Osteoblast (primary cell): ENCODE data around the gene MAPRE2. TPM values are rescaled to one million over a fixed set of nuclear protein-coding genes. Genes with fewer than 3 reads are reported as not detected.

Source experiments
- DNase-seq: peaks from one replicate; pipeline ENCODE4 v3.0.0; 2011; ENCODE audit warnings: low spot score, mixed read lengths; ENCODE audit not compliant: insufficient read length; ENCODE audit errors: missing footprints
- H2AFZ ChIP-seq: 2 replicates; pipeline ENCODE4 v1.6.0; 2011; ENCODE audit warnings: mild to moderate bottlenecking, low read length
- H3K27ac ChIP-seq: 2 replicates; pipeline ENCODE4 v1.5.1; 2011; ENCODE audit warnings: mild to moderate bottlenecking, low read depth, low read length, moderate library complexity
- H3K27me3 ChIP-seq: 2 replicates; pipeline ENCODE4 v1.6.0; 2012; ENCODE audit warnings: mild to moderate bottlenecking, control low read depth, inconsistent platforms, low read length, moderate library complexity; ENCODE audit not compliant: insufficient read depth
- H3K36me3 ChIP-seq: 2 replicates; pipeline ENCODE4 v1.5.1; 2011; ENCODE audit warnings: mild to moderate bottlenecking, low read length, control low read depth, moderate library complexity; ENCODE audit not compliant: insufficient read depth
- H3K4me1 ChIP-seq: 2 replicates; pipeline ENCODE4 v1.5.1; 2011; ENCODE audit warnings: mild to moderate bottlenecking, low read length, control low read depth, moderate library complexity; ENCODE audit not compliant: insufficient read depth
- H3K4me2 ChIP-seq: 2 replicates; pipeline ENCODE4 v1.6.0; 2011; ENCODE audit warnings: mild to moderate bottlenecking, low read length; ENCODE audit not compliant: insufficient read depth
- H3K4me3 ChIP-seq: fragments of 200-600 bp; sonication (generic); 3 replicates; pipeline ENCODE4 v1.5.1; 2012; ENCODE audit warnings: mild to moderate bottlenecking, low read length, inconsistent platforms; ENCODE audit not compliant: insufficient read depth
- H3K79me2 ChIP-seq: 2 replicates; pipeline ENCODE4 v1.6.0; 2012; ENCODE audit warnings: mild to moderate bottlenecking, low read length, control low read depth, inconsistent platforms; ENCODE audit not compliant: insufficient read depth
- H3K9me3 ChIP-seq: 2 replicates; pipeline ENCODE4 v1.5.1; 2011; ENCODE audit warnings: low read depth, low read length, control low read depth
- H4K20me1 ChIP-seq: 2 replicates; pipeline ENCODE4 v1.6.0; 2012; ENCODE audit warnings: mild to moderate bottlenecking, low read length, control low read depth; ENCODE audit not compliant: insufficient read depth
- total RNA-seq: library from RNA; depleted of rRNA; stranded (reverse); fragments of >200 nt; gene quantifications from 2 replicates; pipeline ENCODE4 v1.2.3, GENCODE V29; 2012
- TF ChIP-seq, protein P1 (sequence below): IDR thresholded peaks from 2 replicates; pipeline ENCODE4 v1.5.1; 2011; ENCODE audit warnings: mild to moderate bottlenecking, low read depth, low read length, moderate library complexity; ENCODE audit errors: extremely low read depth

The MAPRE2 gene
- total RNA-seq, 1 donor: 21.7 TPM

DNA sequence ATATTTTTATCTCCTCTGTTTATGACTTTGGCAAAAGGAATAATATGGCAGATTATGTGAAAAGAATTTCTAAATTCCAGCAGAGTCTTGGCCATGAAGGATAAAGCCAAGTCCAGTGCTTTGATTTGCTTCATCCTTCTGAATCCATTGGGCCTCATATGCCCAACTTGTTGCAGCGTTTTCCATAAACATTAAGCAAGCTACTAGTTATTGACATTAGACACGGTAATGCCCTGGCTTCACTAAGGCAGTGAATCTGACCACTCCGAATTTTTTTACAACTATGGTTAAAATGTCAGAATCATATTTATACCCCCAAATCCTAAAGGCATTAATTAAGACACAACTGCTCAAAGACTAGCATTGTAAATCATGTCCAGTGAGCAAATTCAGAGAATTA lies 79.8 kb downstream of the MAPRE2 start:
- no peak for DNase-seq
- no peaks in the 10 kb centered on the region for H3K36me3 ChIP-seq
- no peaks in the 10 kb centered on the region for H4K20me1 ChIP-seq
- no peak overlapping the region for H3K4me2 ChIP-seq
- no peak overlapping the region for H3K4me3 ChIP-seq
- H3K27ac ChIP-seq: no peak overlapping the region
- no peaks in the 10 kb centered on the region for H3K27me3 ChIP-seq
- no peaks in the 10 kb centered on the region for H3K9me3 ChIP-seq
- no peak overlapping the region for H2AFZ ChIP-seq
- TF ChIP-seq, protein P1, sequence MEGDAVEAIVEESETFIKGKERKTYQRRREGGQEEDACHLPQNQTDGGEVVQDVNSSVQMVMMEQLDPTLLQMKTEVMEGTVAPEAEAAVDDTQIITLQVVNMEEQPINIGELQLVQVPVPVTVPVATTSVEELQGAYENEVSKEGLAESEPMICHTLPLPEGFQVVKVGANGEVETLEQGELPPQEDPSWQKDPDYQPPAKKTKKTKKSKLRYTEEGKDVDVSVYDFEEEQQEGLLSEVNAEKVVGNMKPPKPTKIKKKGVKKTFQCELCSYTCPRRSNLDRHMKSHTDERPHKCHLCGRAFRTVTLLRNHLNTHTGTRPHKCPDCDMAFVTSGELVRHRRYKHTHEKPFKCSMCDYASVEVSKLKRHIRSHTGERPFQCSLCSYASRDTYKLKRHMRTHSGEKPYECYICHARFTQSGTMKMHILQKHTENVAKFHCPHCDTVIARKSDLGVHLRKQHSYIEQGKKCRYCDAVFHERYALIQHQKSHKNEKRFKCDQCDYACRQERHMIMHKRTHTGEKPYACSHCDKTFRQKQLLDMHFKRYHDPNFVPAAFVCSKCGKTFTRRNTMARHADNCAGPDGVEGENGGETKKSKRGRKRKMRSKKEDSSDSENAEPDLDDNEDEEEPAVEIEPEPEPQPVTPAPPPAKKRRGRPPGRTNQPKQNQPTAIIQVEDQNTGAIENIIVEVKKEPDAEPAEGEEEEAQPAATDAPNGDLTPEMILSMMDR: no peak
- peaks cover 15% of the 10 kb centered on the region for H3K4me1 ChIP-seq
- no peaks in the 10 kb centered on the region for H3K79me2 ChIP-seq

DNA sequence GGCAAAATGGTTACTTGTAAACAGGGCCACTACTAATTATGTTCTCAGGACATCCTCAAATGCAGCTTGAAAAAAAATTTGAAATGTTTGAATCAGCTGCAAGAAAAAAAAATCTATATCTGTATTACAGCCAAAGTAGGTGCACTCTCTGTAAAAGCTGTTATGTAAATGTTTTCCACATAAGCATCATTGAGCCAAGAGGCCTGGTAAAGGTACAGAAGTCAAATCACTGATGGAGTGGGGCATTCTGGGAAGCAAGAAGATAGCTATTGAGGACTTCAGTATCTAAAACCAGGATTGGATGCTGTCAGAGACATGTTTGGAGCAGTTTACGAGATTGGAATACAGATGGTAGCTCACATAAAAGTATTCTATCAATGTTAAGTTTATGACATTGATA lies 80.3 kb downstream of the MAPRE2 start:
- DNase-seq: no peak
- no peaks in the 10 kb centered on the region for H3K79me2 ChIP-seq
- no peak overlapping the region for H3K27ac ChIP-seq
- H3K27me3 ChIP-seq: no peaks in the 10 kb centered on the region
- H4K20me1 ChIP-seq: no peaks in the 10 kb centered on the region
- TF ChIP-seq, protein P1: no peak
- no peaks in the 10 kb centered on the region for H3K36me3 ChIP-seq
- H3K4me1 ChIP-seq: peaks cover 15% of the 10 kb centered on the region
- H2AFZ ChIP-seq: no peak overlapping the region
- H3K9me3 ChIP-seq: no peaks in the 10 kb centered on the region
- no peak overlapping the region for H3K4me3 ChIP-seq
- H3K4me2 ChIP-seq: no peak overlapping the region

DNA sequence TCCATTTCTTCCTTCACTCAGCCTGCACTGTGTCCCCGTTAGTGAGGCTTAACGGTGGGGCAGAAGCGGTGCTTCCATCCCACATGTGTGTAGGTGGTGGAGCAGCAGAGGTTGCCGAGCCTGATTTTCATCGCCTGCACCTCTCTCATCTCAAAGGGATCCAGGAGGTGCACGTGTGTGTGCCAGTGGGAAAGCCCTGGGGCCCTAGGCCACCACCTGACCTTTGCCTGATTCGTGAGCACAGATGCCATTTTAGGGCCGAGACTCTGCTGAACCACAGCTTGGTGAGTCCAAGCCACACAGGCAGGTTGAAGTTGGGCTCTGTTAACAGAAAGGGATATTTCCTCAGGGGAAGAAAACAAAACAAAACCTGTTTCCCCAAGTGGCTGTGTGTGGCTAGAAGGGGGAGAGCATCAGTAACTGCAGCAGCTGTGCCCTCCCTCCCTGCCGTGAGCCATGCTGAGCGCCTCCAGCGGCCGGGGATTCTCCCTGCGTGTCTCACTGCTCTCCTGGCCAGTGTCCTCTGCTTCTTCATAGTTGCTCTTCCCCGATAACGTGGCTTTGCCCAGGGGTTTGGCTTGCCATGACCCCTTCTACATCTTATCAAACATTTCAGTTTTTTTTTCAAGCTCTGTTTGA lies 81.5 kb downstream of the MAPRE2 start:
- Histone ChIP-seq H3K27me3 (no peaks in the 10 kb centered on the region), H3K4me2 (no peak overlapping the region), H3K36me3 (no peaks in the 10 kb centered on the region), H3K4me3 (no peak overlapping the region), H3K79me2 (no peaks in the 10 kb centered on the region), H3K9me3 (no peaks in the 10 kb centered on the region), H4K20me1 (no peaks in the 10 kb centered on the region), H3K27ac (no peak overlapping the region), H2AFZ (no peak overlapping the region), H3K4me1 (peaks cover 9% of the 10 kb centered on the region)
- TF ChIP-seq, protein P1: no peak
- no peak for DNase-seq

DNA sequence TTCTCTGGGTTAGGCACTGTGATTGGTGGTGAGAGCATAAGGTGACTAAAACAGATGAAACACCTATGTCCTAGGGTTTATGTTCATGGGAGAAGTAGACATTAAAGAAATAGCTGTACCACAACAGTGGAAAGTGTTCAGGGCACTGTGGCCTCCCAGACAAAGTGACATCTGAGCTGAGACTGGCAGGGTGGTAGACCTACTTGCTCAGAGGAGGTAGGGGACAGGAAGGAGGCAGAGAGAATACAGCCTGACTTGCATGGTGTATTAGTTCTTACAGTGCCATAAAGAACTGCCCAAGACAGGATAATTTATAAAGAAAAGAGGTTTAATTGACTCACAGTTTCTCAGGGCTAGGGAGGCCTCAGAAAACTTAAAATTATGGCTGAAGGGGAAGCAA lies 82.6 kb downstream of the MAPRE2 start:
- Histone ChIP-seq H4K20me1 (no peaks in the 10 kb centered on the region), H3K36me3 (peaks cover 4% of the 10 kb centered on the region), H3K4me1 (no peaks in the 10 kb centered on the region), H3K27me3 (no peaks in the 10 kb centered on the region), H2AFZ (no peak overlapping the region), H3K79me2 (no peaks in the 10 kb centered on the region), H3K4me3 (no peak overlapping the region), H3K9me3 (no peaks in the 10 kb centered on the region), H3K27ac (no peak overlapping the region), H3K4me2 (no peak overlapping the region)
- DNase-seq: no peak
- TF ChIP-seq, protein P1: no peak
